ENCODE measurements around the gene PCNA.

DNA sequence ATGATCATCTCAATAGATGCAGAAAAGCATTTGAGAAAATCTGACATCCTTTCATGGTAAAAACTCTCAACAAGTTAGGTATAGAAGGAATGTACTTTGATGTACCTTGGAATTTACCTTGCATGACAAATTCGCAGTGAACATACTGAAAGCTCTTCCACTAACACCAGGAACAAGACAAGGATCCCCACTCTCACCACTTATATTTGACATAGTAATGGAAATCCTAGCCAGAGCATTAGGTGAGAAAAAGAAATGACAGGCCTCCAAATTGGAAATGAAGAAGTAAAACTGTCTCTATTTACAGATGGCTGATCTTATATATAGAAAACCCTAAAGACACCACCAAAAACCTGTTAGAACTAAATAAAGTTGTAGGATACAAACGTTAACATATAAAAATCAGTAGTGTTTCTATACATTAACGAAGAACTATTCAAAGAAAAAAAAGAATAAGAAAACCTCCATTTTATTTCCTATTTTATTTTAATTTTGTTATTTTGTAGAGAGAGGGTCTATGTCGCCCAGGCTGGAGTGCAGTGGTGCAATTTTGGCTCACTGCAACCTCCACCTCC lies 26.9 kb downstream of the PCNA start:
- no peak for TF ChIP-seq SIN3A (IDR thresholded peaks at IDR 0.05; ENCODE audit: low read depth, low read length)
- TF ChIP-seq KLF5 (IDR thresholded peaks at IDR 0.05; ENCODE audit: partially characterized antibody): no peak
- TF ChIP-seq TAF1 (IDR thresholded peaks at IDR 0.05; ENCODE audit: borderline replicate concordance, low read depth, low read length): no peak
- no peak for TF ChIP-seq CBX3 (IDR thresholded peaks at IDR 0.05; ENCODE audit: borderline replicate concordance, low read depth)
- TF ChIP-seq, protein P1, sequence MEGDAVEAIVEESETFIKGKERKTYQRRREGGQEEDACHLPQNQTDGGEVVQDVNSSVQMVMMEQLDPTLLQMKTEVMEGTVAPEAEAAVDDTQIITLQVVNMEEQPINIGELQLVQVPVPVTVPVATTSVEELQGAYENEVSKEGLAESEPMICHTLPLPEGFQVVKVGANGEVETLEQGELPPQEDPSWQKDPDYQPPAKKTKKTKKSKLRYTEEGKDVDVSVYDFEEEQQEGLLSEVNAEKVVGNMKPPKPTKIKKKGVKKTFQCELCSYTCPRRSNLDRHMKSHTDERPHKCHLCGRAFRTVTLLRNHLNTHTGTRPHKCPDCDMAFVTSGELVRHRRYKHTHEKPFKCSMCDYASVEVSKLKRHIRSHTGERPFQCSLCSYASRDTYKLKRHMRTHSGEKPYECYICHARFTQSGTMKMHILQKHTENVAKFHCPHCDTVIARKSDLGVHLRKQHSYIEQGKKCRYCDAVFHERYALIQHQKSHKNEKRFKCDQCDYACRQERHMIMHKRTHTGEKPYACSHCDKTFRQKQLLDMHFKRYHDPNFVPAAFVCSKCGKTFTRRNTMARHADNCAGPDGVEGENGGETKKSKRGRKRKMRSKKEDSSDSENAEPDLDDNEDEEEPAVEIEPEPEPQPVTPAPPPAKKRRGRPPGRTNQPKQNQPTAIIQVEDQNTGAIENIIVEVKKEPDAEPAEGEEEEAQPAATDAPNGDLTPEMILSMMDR (IDR thresholded peaks at IDR 0.05 in 2 of 3, conservative IDR thresholded peaks at IDR 0.05 in 1 of 3; ENCODE audit: control insufficient read depth in 2 of 3, extremely low read depth in 1 of 3, insufficient read depth in 1 of 3, low read depth in 3 of 3, low read length in 3 of 3): no peak
- TF ChIP-seq HCFC1 (IDR thresholded peaks at IDR 0.05; ENCODE audit: low read length): no peak
- no peak for TF ChIP-seq POLR2A (IDR thresholded peaks at IDR 0.05; ENCODE audit: low read depth, low read length)
- TF ChIP-seq RAD21 (IDR thresholded peaks at IDR 0.05; ENCODE audit: insufficient read depth, low read depth, low read length): no peak
- TF ChIP-seq EP300 (IDR thresholded peaks at IDR 0.05; ENCODE audit: borderline replicate concordance in 1 of 2, control insufficient read depth in 1 of 2, low read depth in 2 of 2, low read length in 2 of 2): no peak
- no peak for TF ChIP-seq MTA2 (IDR thresholded peaks at IDR 0.05; ENCODE audit: low read depth)
- no peak for TF ChIP-seq RCOR1 (conservative IDR thresholded peaks at IDR 0.05; ENCODE audit: low read depth, low read length)
- TF ChIP-seq, protein P2, sequence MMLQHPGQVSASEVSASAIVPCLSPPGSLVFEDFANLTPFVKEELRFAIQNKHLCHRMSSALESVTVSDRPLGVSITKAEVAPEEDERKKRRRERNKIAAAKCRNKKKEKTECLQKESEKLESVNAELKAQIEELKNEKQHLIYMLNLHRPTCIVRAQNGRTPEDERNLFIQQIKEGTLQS (IDR thresholded peaks at IDR 0.05; ENCODE audit: borderline replicate concordance, extremely low read depth, low read depth, low read length): no peak
